ENCODE results near the gene HLCS. TPM values are rescaled to one million over a fixed set of nuclear protein-coding genes. Genes with fewer than 3 reads are reported as not detected.

Gene HLCS
- total and polyA plus RNA-seq, 2 donors from 2014 or later: 4.5 to 29.6 TPM

- FAIRE-seq (no peak), DNase-seq (no peak)
- intact Hi-C loops (cut with DNase I): no loop called here
These were observed 86.6 kb downstream of the HLCS start for GRCh38 chr21:36879827-36880226.

GRCh38 chr21:36877741-36878140, 88.7 kb downstream of the HLCS start:
- Histone ChIP-seq H3K27me3 (ENCODE audit: control insufficient read depth, insufficient read depth, low read length) (no peaks in the 10 kb centered on the region), H3K4me3 (ENCODE audit: low read length in 3 of 3) (no peak overlapping the region), H3K36me3 (ENCODE audit: control insufficient read depth in 2 of 3, insufficient read depth in 3 of 3, low read length in 3 of 3) (no peaks in the 10 kb centered on the region), H3K4me1 (ENCODE audit: control insufficient read depth in 2 of 3, insufficient read depth in 2 of 3, low read depth in 1 of 3, low read length in 3 of 3) (no peaks in the 10 kb centered on the region), H3K9me3 (ENCODE audit: control insufficient read depth in 2 of 3, insufficient read depth in 1 of 3, low read length in 3 of 3) (no peaks in the 10 kb centered on the region), H3K9ac (ENCODE audit: low read length in 3 of 3) (no peak overlapping the region), H3K27ac (ENCODE audit: low read depth in 2 of 2, low read length in 2 of 2) (no peak overlapping the region)
- FAIRE-seq: no peak
- intact Hi-C loops (cut with DNase I): no loop called here
- no peak for DNase-seq
- no peak for TF ChIP-seq CTCF (IDR thresholded peaks at IDR 0.05; ENCODE audit: borderline replicate concordance, extremely low read depth, insufficient read depth)

More at GRCh38 chr21:36879827-36880226, 86.6 kb downstream of the HLCS start:
- Histone ChIP-seq H3K4me1 (ENCODE audit: control insufficient read depth in 2 of 3, insufficient read depth in 2 of 3, low read depth in 1 of 3, low read length in 3 of 3) (no peaks in the 10 kb centered on the region), H3K4me3 (ENCODE audit: low read length in 3 of 3) (no peak overlapping the region), H3K36me3 (ENCODE audit: control insufficient read depth in 2 of 3, insufficient read depth in 3 of 3, low read length in 3 of 3) (no peaks in the 10 kb centered on the region), H3K27ac (ENCODE audit: low read depth in 2 of 2, low read length in 2 of 2) (no peak overlapping the region), H3K9ac (ENCODE audit: low read length in 3 of 3) (no peak overlapping the region), H3K9me3 (ENCODE audit: control insufficient read depth in 2 of 3, insufficient read depth in 1 of 3, low read length in 3 of 3) (peaks cover 0 to 6% (median 0%) of the 10 kb centered on the region in 3 donors), H3K27me3 (ENCODE audit: control insufficient read depth, insufficient read depth, low read length) (no peaks in the 10 kb centered on the region)
- TF ChIP-seq CTCF (IDR thresholded peaks at IDR 0.05; ENCODE audit: borderline replicate concordance, extremely low read depth, insufficient read depth): no peak

- Histone ChIP-seq H3K4me3 (ENCODE audit: low read length in 3 of 3) (no peak overlapping the region), H3K36me3 (ENCODE audit: control insufficient read depth in 2 of 3, insufficient read depth in 3 of 3, low read length in 3 of 3) (no peaks in the 10 kb centered on the region), H3K27me3 (ENCODE audit: control insufficient read depth, insufficient read depth, low read length) (no peaks in the 10 kb centered on the region), H3K4me1 (ENCODE audit: control insufficient read depth in 2 of 3, insufficient read depth in 2 of 3, low read depth in 1 of 3, low read length in 3 of 3) (no peaks in the 10 kb centered on the region), H3K9ac (ENCODE audit: low read length in 3 of 3) (no peak overlapping the region), H3K9me3 (ENCODE audit: control insufficient read depth in 2 of 3, insufficient read depth in 1 of 3, low read length in 3 of 3) (no peaks in the 10 kb centered on the region), H3K27ac (ENCODE audit: low read depth in 2 of 2, low read length in 2 of 2) (no peak overlapping the region)
- intact Hi-C loops (cut with DNase I): no loop called here
- FAIRE-seq (no peak), DNase-seq (no peak)
- TF ChIP-seq CTCF (IDR thresholded peaks at IDR 0.05; ENCODE audit: borderline replicate concordance, extremely low read depth, insufficient read depth): no peak
These were observed 91.8 kb downstream of the HLCS start for GRCh38 chr21:36874665-36875064.

- no peak overlapping the region for H3K27ac ChIP-seq (ENCODE audit: low read depth in 2 of 2, low read length in 2 of 2)
- H3K4me3 ChIP-seq (ENCODE audit: low read length in 3 of 3): no peak overlapping the region
- FAIRE-seq (no peak), DNase-seq (no peak)
- H3K9ac ChIP-seq (ENCODE audit: low read length in 3 of 3): no peak overlapping the region
- H3K9me3 ChIP-seq (ENCODE audit: control insufficient read depth in 2 of 3, insufficient read depth in 1 of 3, low read length in 3 of 3): no peaks in the 10 kb centered on the region
- H3K36me3 ChIP-seq (ENCODE audit: control insufficient read depth in 2 of 3, insufficient read depth in 3 of 3, low read length in 3 of 3): no peaks in the 10 kb centered on the region
- intact Hi-C loops (cut with DNase I): no loop called here
- H3K27me3 ChIP-seq (ENCODE audit: control insufficient read depth, insufficient read depth, low read length): no peaks in the 10 kb centered on the region
- no peaks in the 10 kb centered on the region for H3K4me1 ChIP-seq (ENCODE audit: control insufficient read depth in 2 of 3, insufficient read depth in 2 of 3, low read depth in 1 of 3, low read length in 3 of 3)
- TF ChIP-seq CTCF (IDR thresholded peaks at IDR 0.05; ENCODE audit: borderline replicate concordance, extremely low read depth, insufficient read depth): no peak
These were observed 93.0 kb downstream of the HLCS start for GRCh38 chr21:36873513-36873912.
